ENCODE results near the gene LPAR1.

DNA sequence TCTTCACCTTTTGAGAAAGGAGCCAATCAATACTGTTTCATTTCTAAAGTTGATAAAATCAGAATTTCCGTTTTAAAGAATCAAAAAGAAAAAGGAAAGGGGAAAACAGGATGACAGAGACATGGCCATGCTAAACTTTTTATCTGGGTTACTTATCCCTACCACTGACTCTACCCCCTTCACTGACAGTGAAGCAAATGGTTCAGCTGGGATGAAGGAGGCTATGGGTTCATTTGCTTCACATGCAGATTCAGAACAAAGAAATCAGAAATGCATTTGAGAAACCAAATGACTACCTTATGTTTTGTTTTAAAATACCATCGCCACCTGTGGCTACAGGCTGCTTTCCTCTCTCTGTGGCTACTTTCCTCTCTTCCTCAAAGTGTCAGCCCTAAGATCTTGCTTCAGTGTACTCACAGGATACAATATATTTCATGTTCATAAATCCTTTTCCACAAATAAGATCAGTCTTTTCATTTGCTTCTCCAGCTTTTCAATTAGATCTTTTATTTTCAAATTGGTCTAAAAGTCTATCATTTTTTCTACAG, 53.3 kb downstream of the LPAR1 start:
- TF ChIP-seq, protein P1, sequence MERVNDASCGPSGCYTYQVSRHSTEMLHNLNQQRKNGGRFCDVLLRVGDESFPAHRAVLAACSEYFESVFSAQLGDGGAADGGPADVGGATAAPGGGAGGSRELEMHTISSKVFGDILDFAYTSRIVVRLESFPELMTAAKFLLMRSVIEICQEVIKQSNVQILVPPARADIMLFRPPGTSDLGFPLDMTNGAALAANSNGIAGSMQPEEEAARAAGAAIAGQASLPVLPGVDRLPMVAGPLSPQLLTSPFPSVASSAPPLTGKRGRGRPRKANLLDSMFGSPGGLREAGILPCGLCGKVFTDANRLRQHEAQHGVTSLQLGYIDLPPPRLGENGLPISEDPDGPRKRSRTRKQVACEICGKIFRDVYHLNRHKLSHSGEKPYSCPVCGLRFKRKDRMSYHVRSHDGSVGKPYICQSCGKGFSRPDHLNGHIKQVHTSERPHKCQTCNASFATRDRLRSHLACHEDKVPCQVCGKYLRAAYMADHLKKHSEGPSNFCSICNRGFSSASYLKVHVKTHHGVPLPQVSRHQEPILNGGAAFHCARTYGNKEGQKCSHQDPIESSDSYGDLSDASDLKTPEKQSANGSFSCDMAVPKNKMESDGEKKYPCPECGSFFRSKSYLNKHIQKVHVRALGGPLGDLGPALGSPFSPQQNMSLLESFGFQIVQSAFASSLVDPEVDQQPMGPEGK (CRISPR knock-in tag; IDR thresholded peaks at IDR 0.05; ENCODE audit: borderline replicate concordance): no peak
- no peak for TF ChIP-seq ARNTL (CRISPR knock-in tag; IDR thresholded peaks at IDR 0.05; ENCODE audit: borderline replicate concordance, low read depth)
